Hematopoietic multipotent progenitor cell treated with erythropoietin and hydrocortisone succinate and interleukin-3 and kit ligand, for 4 days (in vitro differentiated cells): ENCODE measurements around the gene NOXRED1.
A peak's percentile ranks its signal among the peaks of the same experiment; 100 is the strongest.

Experiments
- DNase-seq: peaks from one replicate; pipeline ENCODE4 v3.0.0-alpha.2; 2015

NOXRED1 gene

DNA sequence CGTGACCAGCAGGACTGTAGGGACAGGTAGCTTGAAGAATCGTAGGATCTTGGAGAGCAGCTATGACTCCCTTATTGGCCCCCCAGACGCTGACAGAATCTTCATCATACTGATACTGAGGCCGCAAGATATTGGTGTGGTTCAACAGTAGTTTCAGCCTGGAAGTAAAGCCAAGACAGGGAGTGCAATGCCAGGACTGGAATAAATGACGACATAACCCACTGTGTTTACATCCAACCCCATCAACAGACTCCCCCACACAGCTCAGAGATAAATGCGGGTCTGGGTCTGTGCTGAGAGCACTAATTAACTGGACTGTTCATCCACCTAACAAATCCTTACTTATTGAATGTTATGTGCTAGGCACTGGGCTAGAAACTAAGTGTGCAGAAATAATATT lies 16.6 kb downstream of the NOXRED1 start:
- DNase-seq: peak; percentile 78

DNA sequence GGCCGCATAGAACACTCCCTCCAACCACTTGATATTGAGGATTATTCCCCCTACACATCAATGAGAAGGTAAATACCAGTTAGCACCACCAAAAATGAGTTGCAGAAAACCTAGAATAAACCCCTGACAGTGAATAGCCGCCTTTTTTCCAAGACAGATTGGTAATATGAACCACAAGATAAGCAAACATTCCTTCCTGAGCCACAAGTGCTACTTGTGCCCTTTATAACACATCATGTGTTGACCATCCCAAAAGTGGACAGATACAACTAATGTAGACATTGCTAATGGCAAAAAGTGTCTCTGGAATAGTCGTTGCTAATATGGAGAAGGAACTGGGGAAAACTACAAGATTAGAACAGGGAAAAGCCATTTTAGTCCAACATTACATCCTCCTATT lies 17.2 kb downstream of the NOXRED1 start:
- DNase-seq: peak; percentile 24

DNA sequence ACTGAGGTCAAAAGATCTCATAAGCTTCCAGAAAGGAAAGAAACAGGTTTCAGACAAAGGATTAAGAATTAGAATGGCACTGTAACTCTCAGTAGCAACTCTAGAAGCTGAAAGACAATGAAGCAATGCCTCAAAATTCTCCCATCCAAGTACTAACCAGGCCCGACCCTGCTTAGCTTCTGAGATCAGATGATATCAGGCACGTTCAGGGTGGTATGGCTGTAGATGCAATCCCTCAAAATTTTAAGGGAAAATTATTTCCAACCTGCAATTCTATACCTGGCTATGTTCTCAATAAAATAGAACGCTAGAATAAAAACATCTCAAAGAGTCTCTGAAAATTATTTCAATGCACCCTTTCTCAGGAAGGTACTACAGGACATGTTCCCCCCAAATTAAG lies 19.6 kb downstream of the NOXRED1 start:
- DNase-seq: no peak

DNA sequence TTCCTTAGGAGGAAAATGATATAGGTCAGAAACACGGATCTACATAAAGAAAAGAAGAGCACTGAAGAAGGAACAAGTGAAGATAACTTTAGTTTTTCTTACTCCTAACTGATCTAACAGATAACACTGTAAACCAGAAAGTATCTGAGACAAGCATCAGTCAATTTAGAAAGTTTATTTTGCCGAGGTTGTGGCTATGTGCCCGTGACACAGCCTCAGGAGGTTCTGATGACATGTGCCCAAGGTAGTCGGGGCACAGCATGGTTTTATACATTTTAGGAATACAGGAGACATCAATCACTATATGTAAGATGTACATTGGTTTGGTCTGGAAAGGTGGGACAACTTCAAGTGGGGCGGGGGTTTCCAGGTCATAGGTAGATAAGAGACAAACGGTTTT lies 23.1 kb downstream of the NOXRED1 start:
- peak; percentile 20 for DNase-seq

DNA sequence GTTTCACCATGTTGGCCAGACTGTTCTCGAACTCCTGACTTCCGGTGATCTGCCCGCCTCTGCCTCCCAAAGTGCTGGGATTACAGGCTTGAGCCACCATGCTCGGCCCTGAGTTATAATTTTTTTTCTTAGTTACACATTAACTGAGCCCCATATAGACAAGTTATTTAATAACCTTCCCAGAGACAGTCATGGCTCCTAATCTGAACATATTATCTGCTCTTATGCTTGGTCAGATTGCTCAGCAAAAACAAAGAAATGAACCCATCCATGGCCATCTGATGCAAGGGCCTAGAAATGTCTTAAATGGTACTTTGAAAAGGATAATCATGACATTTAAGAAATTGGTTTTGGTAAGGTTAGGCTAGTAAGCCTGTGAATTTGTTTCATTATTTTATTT lies 33.1 kb downstream of the NOXRED1 start:
- DNase-seq: no peak

DNA sequence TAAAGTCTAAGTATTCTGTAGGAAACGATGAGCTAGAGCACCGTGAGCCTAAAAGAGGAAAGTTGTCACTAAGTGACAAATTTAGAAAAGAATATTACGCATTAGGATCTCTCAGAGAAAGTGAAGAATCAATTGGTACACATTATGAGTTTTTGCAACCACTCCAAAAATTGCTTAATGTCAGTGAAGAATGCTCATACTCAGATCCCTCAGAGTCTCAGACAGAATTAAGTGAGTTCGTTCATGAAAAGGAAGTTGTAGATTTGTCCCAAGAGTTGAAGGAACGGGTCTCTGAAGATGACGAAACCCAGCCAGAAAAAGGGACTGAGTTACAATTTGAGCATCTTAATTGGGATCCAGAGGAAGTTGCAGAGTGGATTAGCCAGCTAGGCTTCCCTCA lies 44.6 kb downstream of the NOXRED1 start:
- peak; percentile 18 for DNase-seq

DNA sequence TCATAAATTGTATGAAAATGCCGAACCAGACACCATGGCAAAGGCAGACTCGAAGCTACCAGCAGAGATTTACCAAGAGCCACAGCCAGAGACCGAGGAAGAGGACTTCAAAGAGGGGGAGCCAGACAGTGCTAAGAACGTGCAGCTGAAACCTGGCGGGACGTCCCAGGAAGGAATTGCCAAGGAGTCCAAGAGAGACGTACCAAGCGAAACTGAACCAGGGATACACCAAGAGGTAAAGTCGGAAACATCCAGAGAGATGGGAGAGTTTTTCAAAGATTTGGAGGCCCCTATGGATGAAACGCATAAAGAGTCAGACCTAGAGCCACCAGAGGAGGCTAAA lies 45.9 kb downstream of the NOXRED1 start:
- DNase-seq: no peak

DNA sequence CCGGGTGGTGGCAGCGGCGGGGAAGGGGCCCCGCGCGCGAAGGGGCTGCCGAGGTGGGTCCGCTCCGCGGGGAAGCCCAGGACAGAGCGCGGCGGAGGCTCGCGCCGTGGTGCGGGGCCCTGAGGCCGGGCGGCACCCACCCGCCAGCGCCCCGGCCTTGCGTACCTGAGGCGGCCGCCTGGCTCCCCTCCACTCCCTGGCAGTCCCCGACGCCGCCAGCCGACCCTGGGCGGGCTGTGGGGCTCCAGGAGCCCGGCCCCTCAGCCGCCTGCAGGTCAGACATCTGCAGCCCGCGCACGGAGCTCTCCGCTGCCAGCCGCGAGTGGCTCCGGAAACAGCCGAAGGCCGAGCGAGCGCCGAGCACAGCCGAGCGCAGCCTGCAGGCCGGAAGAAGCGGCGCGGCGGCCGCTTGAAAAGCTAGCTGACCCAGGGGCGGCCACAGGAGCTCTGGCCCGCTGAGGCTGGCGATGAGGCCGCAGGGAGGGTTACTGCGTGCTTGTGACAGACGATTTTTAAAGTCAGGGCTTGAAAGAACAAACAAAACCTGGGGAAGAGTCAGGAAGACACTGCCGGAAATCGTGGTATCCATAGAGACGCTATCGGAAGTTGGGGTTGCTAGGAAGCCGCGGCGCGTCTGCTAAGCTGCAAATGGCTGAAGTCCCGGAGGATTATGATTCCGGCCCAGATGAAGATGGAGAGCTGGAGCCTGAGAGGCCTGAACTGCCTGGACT lies 46.4 kb downstream of the NOXRED1 start, which contains the start of the genes SAMD15 and TMED8:
Gene SAMD15 (plus strand): TSS at position 609 of the 731 bp plus-strand sequence. CDS start 40 bp downstream, at position 649.
Gene TMED8 (minus strand): TSS at position 324 of the 731 bp plus-strand sequence. CDS start 41 bp downstream, at position 283.
- DNase-seq: peak; percentile 94

DNA sequence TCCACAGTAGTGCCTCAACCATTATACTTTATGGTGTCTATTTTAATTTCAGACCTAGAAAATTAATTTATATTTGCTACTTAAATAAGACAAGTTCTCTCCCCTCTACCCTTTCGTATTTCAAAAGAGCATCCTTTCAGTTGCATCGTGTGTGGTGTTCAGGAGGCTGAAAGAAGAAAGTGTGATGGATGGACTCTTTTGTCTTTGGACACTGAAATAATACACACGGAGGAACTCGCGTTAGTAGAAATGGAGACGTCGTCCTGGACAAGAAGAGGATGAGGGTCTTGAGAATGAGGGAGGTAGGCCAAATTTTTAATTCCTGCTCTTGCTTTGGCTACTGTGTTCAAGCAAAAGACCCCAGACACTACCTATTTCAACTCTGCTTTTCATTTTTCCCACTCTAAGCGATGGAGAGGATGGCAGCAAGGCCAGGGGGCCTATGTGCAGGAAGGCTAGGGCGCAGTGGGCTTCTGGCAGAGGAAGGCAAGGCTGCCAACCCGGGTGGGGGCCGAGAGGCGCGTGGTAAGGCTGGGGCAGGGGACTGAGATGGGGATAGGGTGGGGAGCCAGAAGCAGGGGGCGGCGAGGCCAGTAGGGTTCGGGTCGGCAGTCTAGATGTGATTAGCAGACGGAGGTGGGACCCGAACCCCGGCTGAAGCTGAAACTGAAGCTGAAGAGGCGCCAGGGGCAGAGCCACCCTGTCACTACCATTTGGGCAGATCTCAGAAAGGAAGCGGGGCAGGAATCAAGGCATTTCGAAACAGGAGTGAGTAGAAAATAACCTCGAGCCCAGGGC lies 47.2 kb downstream of the NOXRED1 start:
- peak; percentile 66 for DNase-seq

DNA sequence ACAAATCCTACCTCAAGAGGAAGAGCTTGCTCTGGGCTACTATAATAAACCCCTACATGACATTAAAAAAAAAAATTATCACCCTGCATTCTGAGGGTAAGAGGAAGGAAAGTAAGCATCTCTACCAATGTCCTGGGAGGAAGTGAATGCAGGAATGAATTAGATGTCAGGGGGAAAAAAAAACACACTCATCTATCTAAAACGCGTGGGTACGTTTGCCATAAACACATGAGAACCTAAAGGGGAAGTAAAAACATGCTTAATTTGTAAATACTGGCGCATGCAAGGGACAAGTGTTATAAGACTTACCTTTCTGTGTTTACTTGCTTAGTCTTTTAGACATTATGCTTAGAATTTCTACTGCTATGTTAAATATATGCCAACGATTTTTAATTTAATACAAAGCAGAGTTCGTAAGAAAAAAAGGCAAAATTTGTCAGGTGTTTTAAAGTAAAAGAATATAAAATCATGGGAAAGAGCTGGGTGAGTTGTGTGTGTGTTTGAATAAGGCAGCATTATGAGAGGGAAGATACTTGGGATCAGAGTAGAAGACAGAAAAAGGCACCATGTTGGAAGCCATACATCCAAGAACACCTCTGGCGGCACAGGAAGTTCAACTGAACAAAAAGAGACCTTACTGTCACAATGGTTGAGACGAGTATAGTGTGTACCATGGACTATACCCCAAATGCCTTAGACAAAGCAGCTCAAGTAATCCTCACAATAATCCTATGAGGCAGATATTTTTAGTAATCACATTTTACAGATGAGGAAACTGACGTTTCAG lies 48.0 kb downstream of the NOXRED1 start:
- peak; percentile 64 for DNase-seq

DNA sequence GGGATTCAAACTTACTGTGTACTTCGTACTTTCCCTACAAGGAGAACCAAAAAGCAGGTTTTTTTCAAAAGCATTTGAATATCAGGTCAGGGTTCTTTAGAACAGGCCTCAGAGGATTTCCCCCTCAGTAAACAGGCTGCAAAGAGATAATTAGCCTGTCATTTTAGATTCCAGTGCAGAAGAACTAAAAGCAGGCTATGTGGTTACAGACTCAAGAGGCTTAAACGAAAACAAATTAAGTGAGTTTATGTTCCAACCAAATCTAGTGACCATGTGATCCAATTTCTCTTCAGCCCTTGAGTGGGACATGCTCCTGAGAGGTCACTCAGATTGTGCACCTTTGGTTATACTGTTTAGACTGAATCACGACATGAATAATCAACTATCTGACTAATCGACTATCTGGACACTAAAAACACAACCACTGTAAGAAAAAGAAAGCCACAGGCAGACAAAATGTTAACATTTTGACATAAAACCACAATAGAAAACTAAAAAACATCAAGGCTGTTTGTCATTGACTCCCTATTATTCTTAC lies 51.0 kb downstream of the NOXRED1 start:
- DNase-seq: peak; percentile 46

DNA sequence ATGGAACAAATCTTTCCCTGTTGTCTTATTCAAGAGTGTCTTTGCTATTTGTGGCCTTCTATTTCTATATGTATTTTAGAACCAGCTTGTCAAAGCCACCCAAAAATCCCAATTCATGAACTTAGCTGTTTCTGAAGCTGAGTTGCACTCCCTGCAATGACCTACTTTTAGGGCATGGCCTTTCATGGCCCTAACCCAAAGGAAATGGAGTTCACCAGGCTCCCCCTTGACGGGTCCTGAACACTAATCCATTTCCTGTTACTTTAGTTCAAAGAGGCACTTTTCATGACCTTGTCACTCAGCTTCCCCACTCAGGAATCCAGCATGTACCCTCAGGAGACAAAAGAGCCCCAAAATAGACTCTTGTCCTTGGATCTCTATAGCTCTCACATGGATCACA lies 54.0 kb downstream of the NOXRED1 start:
- no peak for DNase-seq

DNA sequence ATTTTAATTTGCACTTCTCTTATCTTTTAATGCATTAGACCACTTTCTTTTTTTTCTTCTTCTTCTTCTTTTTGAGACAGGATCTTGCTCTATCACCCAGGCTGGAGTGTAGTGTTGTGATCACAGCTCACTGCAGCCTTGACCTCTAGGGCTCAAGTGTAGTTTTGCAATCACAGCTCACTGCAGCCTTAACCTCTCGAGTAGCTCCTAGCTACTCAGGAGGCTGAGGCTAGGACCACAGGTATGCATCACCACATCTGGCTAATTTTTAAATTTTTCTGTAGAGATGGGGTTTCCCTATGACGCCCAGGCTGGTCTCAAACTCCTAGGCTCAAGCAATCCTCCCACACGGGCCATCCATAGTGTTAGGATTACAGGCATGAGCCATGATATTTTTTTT lies 59.2 kb downstream of the NOXRED1 start:
- DNase-seq: no peak

DNA sequence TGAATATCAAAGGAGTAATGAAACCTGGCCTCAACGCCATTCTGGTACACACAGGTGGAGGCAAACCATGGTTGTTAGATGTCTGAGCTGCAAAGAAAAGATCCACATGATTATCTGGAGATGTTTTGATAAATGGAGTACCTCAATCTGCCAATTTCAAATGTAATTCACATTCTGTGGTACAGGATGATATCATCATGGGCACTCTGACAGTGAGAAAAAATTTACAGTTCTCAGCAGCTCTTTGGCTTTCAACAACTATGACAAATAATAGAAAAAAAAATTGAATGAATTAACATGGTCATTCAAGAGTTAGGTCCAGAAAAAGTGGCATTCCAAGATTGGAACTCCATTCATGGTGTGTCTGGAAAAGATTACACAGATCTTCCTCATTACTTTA lies 63.7 kb downstream of the NOXRED1 start:
- no peak for DNase-seq

DNA sequence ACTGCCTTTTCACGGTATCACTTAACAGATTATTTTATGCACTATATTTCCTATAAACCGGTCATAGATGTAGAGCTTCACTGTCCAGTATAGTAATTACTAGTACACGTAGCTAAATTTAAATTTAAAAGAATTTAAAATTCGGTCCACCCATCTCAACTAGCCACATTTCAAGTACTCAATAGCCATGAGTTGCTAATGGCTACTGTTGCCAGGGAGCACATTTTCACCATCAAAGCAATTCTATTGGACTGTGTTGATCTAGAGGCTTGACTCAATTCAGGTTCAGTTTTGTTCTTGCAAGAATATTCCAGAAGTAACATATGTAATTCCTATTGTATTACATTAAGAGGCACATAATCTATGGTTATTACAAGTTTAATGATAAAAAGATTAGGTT lies 66.4 kb downstream of the NOXRED1 start:
- no peak for DNase-seq

DNA sequence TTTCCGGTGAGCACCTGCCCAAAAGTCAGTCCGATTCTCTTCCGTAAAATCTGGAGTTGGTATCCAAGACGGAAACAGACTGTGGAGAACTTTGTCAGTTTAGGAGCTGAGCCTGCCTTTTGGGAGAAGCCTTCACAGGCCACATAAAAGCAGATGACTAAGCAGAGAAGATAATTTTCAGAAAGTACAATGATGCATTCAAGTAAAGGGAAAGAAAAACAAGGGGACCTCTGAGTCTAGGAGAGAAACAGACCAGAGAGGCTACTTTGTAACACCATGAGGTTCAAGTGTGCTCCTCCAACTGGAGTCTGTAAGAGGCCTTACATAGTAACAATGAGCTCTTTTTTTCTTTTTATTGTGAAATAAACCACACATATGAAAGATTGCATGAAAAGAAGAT lies 67.5 kb downstream of the NOXRED1 start:
- no peak for DNase-seq

DNA sequence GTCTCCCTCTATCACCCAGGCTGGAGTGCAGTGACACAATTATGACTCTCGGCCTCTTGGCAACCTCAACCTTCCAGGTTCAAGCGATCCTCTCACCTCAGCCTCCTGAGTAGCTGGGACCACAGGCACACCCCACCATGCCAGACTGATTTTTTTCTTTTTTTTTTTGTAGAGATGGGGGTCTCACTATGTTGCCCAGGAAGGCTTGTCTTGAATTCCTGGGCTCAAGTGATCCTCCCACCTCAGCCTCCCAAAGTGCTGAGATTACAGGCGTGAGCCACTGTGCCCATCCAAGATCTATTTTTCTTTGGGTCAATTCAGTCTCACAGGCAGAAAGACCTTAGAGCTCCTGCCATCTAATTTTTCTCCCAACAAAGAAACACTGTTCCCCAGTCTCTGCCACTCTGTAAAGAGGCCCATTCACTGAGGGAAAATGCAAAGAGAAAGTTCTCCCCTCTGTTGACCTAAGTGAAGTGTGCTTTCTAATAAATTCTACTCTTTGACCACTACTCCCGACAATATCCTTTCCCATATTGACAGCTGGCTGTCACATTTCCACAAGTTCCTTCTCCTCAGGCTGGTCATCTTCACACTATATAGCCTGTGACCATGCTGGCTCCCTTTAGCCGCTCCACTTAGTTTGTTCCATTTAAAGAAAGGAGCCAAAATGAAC lies 69.7 kb downstream of the NOXRED1 start:
- DNase-seq: no peak

DNA sequence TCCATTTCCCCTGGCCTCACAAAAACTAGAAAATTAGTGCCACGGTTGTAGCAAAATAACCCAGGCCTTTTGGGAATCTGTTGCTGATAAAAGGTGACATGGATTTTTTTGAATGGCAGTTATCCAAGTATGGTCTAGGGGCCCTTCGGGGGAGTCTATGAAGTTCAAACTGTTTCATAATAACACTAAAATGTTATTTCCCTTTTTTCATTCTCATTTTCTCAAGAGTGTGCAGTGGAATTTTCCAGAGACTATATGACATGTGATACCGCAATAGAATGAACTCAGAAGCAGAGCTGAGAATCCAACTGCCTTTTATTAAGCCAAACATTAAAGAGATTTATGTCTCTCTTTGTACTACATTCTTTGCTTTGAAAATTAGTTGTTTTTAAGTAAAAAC lies 75.6 kb downstream of the NOXRED1 start:
- DNase-seq: peak; percentile 75

DNA sequence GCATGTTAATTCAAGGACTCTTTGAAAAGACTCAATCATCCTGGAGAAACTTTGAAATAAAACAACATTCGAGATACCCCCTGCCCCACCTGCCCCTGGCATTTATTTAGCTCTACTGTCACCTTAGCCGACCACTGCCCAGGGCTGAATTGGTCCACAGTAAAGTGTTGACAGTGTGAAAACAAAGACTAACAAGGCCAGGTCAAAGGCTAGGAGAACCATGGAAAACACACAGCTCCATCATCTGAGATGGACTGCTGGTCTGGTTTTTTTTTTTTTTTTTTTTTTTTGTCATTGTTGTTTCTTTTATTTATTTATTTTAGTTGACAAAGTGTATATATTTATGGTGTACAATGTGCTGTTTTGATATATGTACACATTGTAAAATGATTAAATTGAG lies 76.8 kb downstream of the NOXRED1 start:
- no peak for DNase-seq

DNA sequence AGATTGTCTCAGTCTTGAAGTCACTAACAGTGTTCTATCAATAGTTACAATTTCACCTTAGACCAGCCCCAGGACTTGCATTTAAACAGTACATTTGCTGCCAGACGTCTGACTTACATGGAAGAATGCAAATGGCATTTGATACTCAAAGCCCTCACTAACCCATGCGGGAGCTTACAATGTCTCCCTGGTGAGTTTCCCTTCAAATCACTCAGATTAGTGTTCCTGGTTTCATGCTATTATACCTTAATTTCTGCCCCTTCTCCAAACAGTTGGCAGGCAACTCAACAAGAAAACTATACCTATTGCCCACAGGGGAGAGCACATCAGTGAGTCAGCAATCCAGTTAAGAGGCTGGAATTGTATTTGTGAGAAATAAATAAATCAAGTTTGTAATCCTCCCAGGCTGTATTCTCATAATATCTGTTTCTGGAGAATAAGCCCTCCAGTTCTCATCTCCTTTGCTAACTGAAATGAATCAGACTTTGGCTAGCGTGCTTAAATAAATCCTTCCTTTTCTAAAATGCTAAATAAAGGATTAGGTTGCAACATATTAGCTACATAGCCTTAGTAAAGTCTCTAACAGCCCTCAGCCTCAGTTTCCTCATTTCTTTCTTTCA lies 78.8 kb downstream of the NOXRED1 start:
- DNase-seq: no peak
